ENCODE results near the gene RPTOR.
"Not testable (repeated sequence)": the region's sequence is repeated elsewhere in the genome, so short reads cannot be mapped to it uniquely, and the experiment has no call there.

RPTOR gene

GRCh38 chr17:80815151-80815681, 270.6 kb downstream of the RPTOR start:
- no peak for TF ChIP-seq CTCF (IDR thresholded peaks at IDR 0.05; ENCODE audit: low read depth, low read length, missing control alignments)
- DNase-seq, result no peak
- Histone ChIP-seq H3K4me3 (ENCODE audit: low read depth, low read length) (no peak overlapping the region), H3K36me3 (replicated peaks) (no peaks in the 10 kb centered on the region), H3K27ac (no peak overlapping the region), H3K27me3 (replicated peaks) (no peaks in the 10 kb centered on the region)
- in situ Hi-C loops (cut with HindIII; ENCODE audit: low pct_ligation_motif_present, low sequenced_read_pairs), result no loop called here

GRCh38 chr17:80815718-80816117, 271.1 kb downstream of the RPTOR start:
- H3K27ac ChIP-seq; H3K36me3 ChIP-seq (replicated peaks); in situ Hi-C loops (cut with HindIII; ENCODE audit: low pct_ligation_motif_present, low sequenced_read_pairs); DNase-seq; H3K4me3 ChIP-seq (ENCODE audit: low read depth, low read length); H3K27me3 ChIP-seq (replicated peaks): not testable (repeated sequence)

DNA sequence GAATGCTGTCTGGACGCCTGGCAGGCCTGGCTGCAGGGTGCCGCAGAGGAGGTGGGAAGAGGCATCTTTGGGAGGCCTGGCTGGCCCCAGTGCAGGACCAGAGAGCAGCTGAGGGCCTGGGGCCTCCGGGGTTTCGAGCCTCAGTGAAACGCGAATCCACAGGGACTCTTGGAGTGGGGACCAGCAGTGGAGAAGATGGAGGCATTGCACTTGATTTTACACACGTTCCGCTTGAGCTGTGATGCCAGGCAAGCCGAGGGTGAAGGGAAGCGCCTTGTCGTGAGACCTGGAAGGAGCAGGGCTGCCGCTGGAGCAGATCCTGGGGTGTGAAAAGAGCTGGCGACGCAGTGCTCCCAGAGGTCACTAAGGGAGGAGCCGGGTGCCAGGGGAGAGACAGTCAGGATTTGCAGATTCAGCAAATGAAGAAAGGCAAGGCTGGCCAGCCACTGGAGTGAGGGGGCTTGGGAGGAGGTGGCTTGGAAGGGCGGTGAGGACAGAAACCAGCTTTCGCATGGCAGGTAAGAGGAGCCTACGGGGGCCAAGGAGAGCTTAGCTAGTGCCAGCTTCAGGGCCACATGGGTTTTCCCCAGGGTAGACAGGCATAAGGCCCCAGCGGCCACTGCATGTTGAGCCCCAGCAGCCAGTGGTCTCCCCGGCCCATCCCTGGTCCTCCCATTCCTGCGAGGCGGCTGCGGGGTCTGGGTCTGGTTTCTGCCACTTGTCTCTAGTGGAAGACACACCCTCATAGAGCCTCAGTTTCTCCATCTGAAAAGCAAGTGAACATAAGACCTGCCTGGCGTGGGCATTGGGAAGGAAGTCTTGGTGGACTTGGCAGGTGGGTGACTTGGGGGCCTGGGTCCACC, 271.8 kb downstream of the RPTOR start:
- Histone ChIP-seq H3K4me3 (ENCODE audit: low read depth, low read length) (no peak overlapping the region), H3K27ac (no peak overlapping the region), H3K36me3 (replicated peaks) (no peaks in the 10 kb centered on the region), H3K27me3 (replicated peaks) (no peaks in the 10 kb centered on the region)
- no peak for TF ChIP-seq CTCF (IDR thresholded peaks at IDR 0.05; ENCODE audit: low read depth, low read length, missing control alignments)
- DNase-seq, result no peak
- in situ Hi-C loops (cut with HindIII; ENCODE audit: low pct_ligation_motif_present, low sequenced_read_pairs), result no loop called here

- in situ Hi-C loops (cut with HindIII; ENCODE audit: low pct_ligation_motif_present, low sequenced_read_pairs), result no loop called here
- DNase-seq, result no peak
- Histone ChIP-seq H3K27ac (no peak overlapping the region), H3K27me3 (replicated peaks) (no peaks in the 10 kb centered on the region), H3K36me3 (replicated peaks) (no peaks in the 10 kb centered on the region), H3K4me3 (ENCODE audit: low read depth, low read length) (no peak overlapping the region)
- no peak for TF ChIP-seq CTCF (IDR thresholded peaks at IDR 0.05; ENCODE audit: low read depth, low read length, missing control alignments)
Observed at GRCh38 chr17:80817321-80817845, 272.7 kb downstream of the RPTOR start.

- Histone ChIP-seq H3K27ac (no peak overlapping the region), H3K36me3 (replicated peaks) (no peaks in the 10 kb centered on the region), H3K27me3 (replicated peaks) (no peaks in the 10 kb centered on the region), H3K4me3 (ENCODE audit: low read depth, low read length) (no peak overlapping the region)
- DNase-seq, result peak; percentile 16
- no peak for TF ChIP-seq CTCF (IDR thresholded peaks at IDR 0.05; ENCODE audit: low read depth, low read length, missing control alignments)
- in situ Hi-C loops (cut with HindIII; ENCODE audit: low pct_ligation_motif_present, low sequenced_read_pairs), result no loop called here
Observed at GRCh38 chr17:80817861-80818260, 273.2 kb downstream of the RPTOR start.

- TF ChIP-seq CTCF (IDR thresholded peaks at IDR 0.05; ENCODE audit: low read depth, low read length, missing control alignments), result no peak
- Histone ChIP-seq H3K27ac (no peak overlapping the region), H3K4me3 (ENCODE audit: low read depth, low read length) (no peak overlapping the region), H3K27me3 (replicated peaks) (no peaks in the 10 kb centered on the region), H3K36me3 (replicated peaks) (no peaks in the 10 kb centered on the region)
- in situ Hi-C loops (cut with HindIII; ENCODE audit: low pct_ligation_motif_present, low sequenced_read_pairs), result no loop called here
- no peak for DNase-seq
Observed at GRCh38 chr17:80818871-80819270, 274.2 kb downstream of the RPTOR start.
